ENCODE data around the gene ZNF618. TPM values are rescaled to one million over a fixed set of nuclear protein-coding genes. Genes with fewer than 3 reads are reported as not detected.

Gene ZNF618
- total and polyA plus RNA-seq, 2 experiments from 2014 or later: 12.1 to 22.1 TPM

GRCh38 chr9:113882181-113882580, 6.1 kb downstream of the ZNF618 start:
- ATAC-seq (no peak), DNase-seq (ENCODE audit: low spot score) (no peak)
- Mint-ChIP-seq H3K27me3 (ENCODE audit: insufficient read depth, low read depth, poor library complexity) (peaks cover 2% of the 10 kb centered on the region), H3K9me3 (no peaks in the 10 kb centered on the region), H3K27ac (no peak overlapping the region), H3K4me3 (no peak overlapping the region), H3K4me1 (peaks cover 65% of the 10 kb centered on the region), H3K36me3 (ENCODE audit: low read depth) (no peaks in the 10 kb centered on the region)
- no peaks in the 10 kb centered on the region for H3K27me3 ChIP-seq (ENCODE audit: insufficient read depth)
- H3K9me2 ChIP-seq (ENCODE audit: insufficient read depth): no peaks in the 10 kb centered on the region
- peaks cover 49% of the 10 kb centered on the region for H3K4me1 ChIP-seq (ENCODE audit: insufficient read depth)
- H4K20me1 ChIP-seq (replicated peaks; ENCODE audit: insufficient read depth): peaks cover 3% of the 10 kb centered on the region; the same call in 1 of the 2 replicates
- H3F3A ChIP-seq (replicated peaks; ENCODE audit: low read depth): no peaks in the 10 kb centered on the region
- no peak overlapping the region for H3K27ac ChIP-seq (ENCODE audit: low read depth)
- no peak for TF ChIP-seq EZH2 (IDR thresholded peaks at IDR 0.05; ENCODE audit: low read depth, unreplicated experiment)
- TF ChIP-seq CREB1 (CRISPR knock-in tag; IDR thresholded peaks at IDR 0.05; ENCODE audit: low read depth): no peak
- no peak for TF ChIP-seq ZNF331 (CRISPR knock-in tag; IDR thresholded peaks at IDR 0.05; ENCODE audit: low read depth)
- no peak for TF ChIP-seq EZH2phosphoT487 (IDR thresholded peaks at IDR 0.05; ENCODE audit: unreplicated experiment)
- TF ChIP-seq STAT1 (IDR thresholded peaks at IDR 0.05; ENCODE audit: unreplicated experiment): no peak
- no peak for TF ChIP-seq CTCF (conservative IDR thresholded peaks at IDR 0.05; ENCODE audit: low read depth in 2 of 2)
- TF ChIP-seq ZNF114 (CRISPR knock-in tag; IDR thresholded peaks at IDR 0.05): no peak
- TF ChIP-seq ZNF462 (CRISPR knock-in tag; IDR thresholded peaks at IDR 0.05): no peak
- no peak for TF ChIP-seq ETS1 (IDR thresholded peaks at IDR 0.05)
- TF ChIP-seq POLR2AphosphoS5 (IDR thresholded peaks at IDR 0.05; ENCODE audit: low read depth): no peak
- TF ChIP-seq REST (IDR thresholded peaks at IDR 0.05; ENCODE audit: unreplicated experiment): no peak
- TF ChIP-seq JUNB (IDR thresholded peaks at IDR 0.05; ENCODE audit: unreplicated experiment): no peak
- no peak for TF ChIP-seq NANOG (IDR thresholded peaks at IDR 0.05; ENCODE audit: borderline replicate concordance)
- H3K4me2 ChIP-seq: no peak overlapping the region
- peaks cover 89% of the 10 kb centered on the region for H3K79me2 ChIP-seq (replicated peaks; ENCODE audit: insufficient read depth)
- H3K36me3 ChIP-seq (ENCODE audit: insufficient read depth): no peaks in the 10 kb centered on the region
- H2AFZ ChIP-seq: no peak overlapping the region
- no peak overlapping the region for H3K4me3 ChIP-seq
